Tibial nerve (tissue), 4 donors: ENCODE data around the gene GASK1A.

Source experiments
- CTCF ChIP-seq, 5 experiments: fragments of 200-600 bp in 3 of 5; fragments of 450-650 bp in 2 of 5; sonication (generic) in 3 of 5; IDR thresholded peaks; one replicate each; pipeline ENCODE4 v1.5.1; 2016 to 2019; ENCODE audit warnings: antibody characterized with exemption in 5 of 5, mild to moderate bottlenecking in 3 of 5, moderate library complexity in 2 of 5
- EP300 ChIP-seq, 2 donors: sonication (generic); formaldehyde crosslinking; IDR thresholded peaks; one replicate each; pipeline ENCODE4 v1.6.1; 2017; ENCODE audit warnings: antibody characterized with exemption in 2 of 2, mild to moderate bottlenecking in 1 of 2
- POLR2A ChIP-seq, 2 donors: fragments of 450-650 bp; IDR thresholded peaks; one replicate each; pipeline ENCODE4 v1.6.1; 2017; ENCODE audit warnings: antibody characterized with exemption in 2 of 2, mild to moderate bottlenecking in 2 of 2, moderate library complexity in 2 of 2

GRCh38 chr3:43071313-43071893, 92.3 kb downstream of the GASK1A start:
- TF ChIP-seq POLR2A (IDR thresholded peaks at IDR 0.05), result no peak
- peak in 1 of 5 experiments; percentile 16 for TF ChIP-seq CTCF (IDR thresholded peaks at IDR 0.05)
- no peak for TF ChIP-seq EP300 (IDR thresholded peaks at IDR 0.05)
